HepG2 (cell line): ENCODE data around the gene CLEC2D. TPM values are rescaled to one million over a fixed set of nuclear protein-coding genes. Genes with fewer than 3 reads are reported as not detected.

ENCODE experiments used
- ATAC-seq: fragments of 200-7000 bp; cut with Tn5 transposase; 3 replicates; pipeline ENCODE4 v1.9.1; 2020; ENCODE audit warnings: mild to moderate bottlenecking, moderate library complexity
- BruUV-seq: library from RNA; stranded (reverse); fragments of 400-500 nt; replicated peaks from 2 replicates; lab custom pipeline; 2021; lab: Mats Ljungman, UMichigan
- CTCF ChIA-PET: fragments of 300-600 bp; formaldehyde crosslinking; extraction: SDS; loops from one replicate; lab custom pipeline; 2021; ENCODE audit warnings: low total read pairs, inconsistent platforms, low intra/inter-chr PET ratio; lab: Yijun Ruan, JAX
- POLR2A ChIA-PET: fragments of 350-600 bp; sonication (Branson Sonifier 250); formaldehyde crosslinking; loops from one replicate; lab custom pipeline; 2020; ENCODE audit warnings: antibody characterized with exemption, inconsistent platforms; lab: Yijun Ruan, JAX
- DNase-seq: peaks from one replicate; pipeline ENCODE4 v3.0.0-alpha.2; 2015; ENCODE audit warnings: low spot score
- FAIRE-seq: peaks from 3 replicates; lab custom pipeline; 2011; peaks lifted over from hg19 to GRCh38; lab: Jason Lieb, UNC
- H2AFZ ChIP-seq: one replicate; pipeline ENCODE4 v1.6.1; 2011; ENCODE audit warnings: low read length, inconsistent platforms
- H3K27ac ChIP-seq: fragments of 300-600 bp; 3 replicates; pipeline ENCODE4 v1.8.0; 2011; ENCODE audit warnings: mixed run types, mild to moderate bottlenecking, mixed read lengths, low read length, inconsistent platforms; ENCODE audit not compliant: insufficient read depth; ENCODE audit errors: extremely low read length
- H3K27me3 ChIP-seq, 2 experiments: fragments of 200-600 bp in 1 of 2; 2 replicates in 1 of 2; 3 replicates in 1 of 2; pipeline versions ENCODE4 v1.6.0 to v1.8.0; 2011; ENCODE audit warnings: low read length in 2 of 2, mild to moderate bottlenecking in 2 of 2, moderate library complexity in 2 of 2, inconsistent platforms in 1 of 2; ENCODE audit not compliant: insufficient read depth in 2 of 2, control insufficient read depth in 1 of 2
- H3K36me3 ChIP-seq, 2 experiments: fragments of 200-600 bp in 1 of 2; replicated peaks in 1 of 2; 2 replicates in 1 of 2; 3 replicates in 1 of 2; pipeline versions ENCODE4 v1.5.1 to v1.8.0; 2011; ENCODE audit warnings: low read length in 2 of 2, inconsistent platforms in 1 of 2; ENCODE audit not compliant: insufficient read depth in 2 of 2, control insufficient read depth in 1 of 2
- H3K4me1 ChIP-seq: 2 replicates; pipeline ENCODE4 v1.5.1; 2012; ENCODE audit warnings: low read length, inconsistent platforms; ENCODE audit not compliant: insufficient read depth
- H3K4me2 ChIP-seq: 2 replicates; pipeline ENCODE4 v1.6.0; 2011; ENCODE audit warnings: low read depth, low read length, inconsistent platforms
- H3K4me3 ChIP-seq, 3 experiments: fragments of 200-600 bp in 1 of 3; sonication (generic), shearing (Covaris generic) in 1 of 3; replicated peaks in 1 of 3; 2 replicates each; pipeline ENCODE4 v1.5.1; 2011 to 2016; ENCODE audit warnings: low read length in 3 of 3, inconsistent platforms in 2 of 3, low read depth in 2 of 3, mild to moderate bottlenecking in 2 of 3, control low read depth in 1 of 3, mixed read lengths in 1 of 3; ENCODE audit not compliant: insufficient read depth in 1 of 3
- H3K79me2 ChIP-seq: one replicate; pipeline ENCODE4 v1.6.1; 2011; ENCODE audit warnings: low read length, inconsistent platforms; ENCODE audit not compliant: insufficient read depth
- H3K9ac ChIP-seq: 2 replicates; pipeline ENCODE4 v1.6.0; 2011; ENCODE audit warnings: mild to moderate bottlenecking, low read depth, low read length, inconsistent platforms; ENCODE audit not compliant: insufficient read depth
- H3K9me3 ChIP-seq: 2 replicates; pipeline ENCODE4 v1.5.1; 2012; ENCODE audit warnings: mild to moderate bottlenecking, low read length
- H4K20me1 ChIP-seq: 2 replicates; pipeline ENCODE4 v1.6.0; 2011; ENCODE audit warnings: inconsistent platforms, mild to moderate bottlenecking, low read length, moderate library complexity; ENCODE audit not compliant: insufficient read depth
- CEBPB ChIP-seq: IDR thresholded peaks from 2 replicates; pipeline ENCODE4 v1.6.1; 2011; ENCODE audit warnings: low read depth, low read length, improper control_type of control experiment, borderline replicate concordance
- FOXK1 ChIP-seq: sonication (generic); formaldehyde crosslinking; IDR thresholded peaks from 2 replicates; pipeline ENCODE4 v1.4.0; 2020; ENCODE audit warnings: low read depth, missing genetic modification reagents, borderline replicate concordance
- FOXO1 ChIP-seq: sonication (generic); formaldehyde crosslinking; IDR thresholded peaks from 2 replicates; pipeline ENCODE4 v1.4.0; 2020; ENCODE audit warnings: missing genetic modification reagents
- GPBP1L1 ChIP-seq: sonication (generic); formaldehyde crosslinking; IDR thresholded peaks from 2 replicates; pipeline ENCODE4 v1.5.0; 2020; ENCODE audit warnings: mild to moderate bottlenecking, missing genetic modification reagents
- JUND ChIP-seq: sonication (generic); formaldehyde crosslinking; IDR thresholded peaks from 2 replicates; pipeline ENCODE4 v1.8.0; 2022; ENCODE audit warnings: mild to moderate bottlenecking, missing genetic modification reagents
- KLF6 ChIP-seq: IDR thresholded peaks from 2 replicates; pipeline ENCODE4 v1.8.0; 2016; ENCODE audit warnings: missing biosample characterization, missing genetic modification reagents
- MAF1 ChIP-seq: sonication (generic); formaldehyde crosslinking; IDR thresholded peaks from 2 replicates; pipeline ENCODE4 v1.5.0; 2020; ENCODE audit warnings: missing genetic modification reagents, borderline replicate concordance
- MYC ChIP-seq: sonication (generic); formaldehyde crosslinking; IDR thresholded peaks from 2 replicates; pipeline ENCODE4 v1.9.0; 2021; ENCODE audit warnings: missing genetic modification reagents, borderline replicate concordance
- NFIB ChIP-seq: sonication (generic); formaldehyde crosslinking; IDR thresholded peaks from 2 replicates; pipeline ENCODE4 v1.9.0; 2021; ENCODE audit warnings: missing genetic modification reagents, mild to moderate bottlenecking, borderline replicate concordance
- RFX3 ChIP-seq: IDR thresholded peaks from 2 replicates; pipeline ENCODE4 v1.6.1; 2016; ENCODE audit warnings: missing biosample characterization, missing genetic modification reagents
- RXRA ChIP-seq: sonication (generic); formaldehyde crosslinking; IDR thresholded peaks from 2 replicates; pipeline ENCODE4 v1.5.1; 2020; ENCODE audit warnings: missing genetic modification reagents
- SIX1 ChIP-seq: sonication (generic); formaldehyde crosslinking; IDR thresholded peaks from 2 replicates; pipeline ENCODE4 v1.4.0; 2020; ENCODE audit warnings: missing genetic modification reagents, borderline replicate concordance
- SP2 ChIP-seq: sonication (generic); formaldehyde crosslinking; IDR thresholded peaks from 2 replicates; pipeline ENCODE4 v1.5.1; 2020; ENCODE audit warnings: mild to moderate bottlenecking, missing genetic modification reagents
- TOPORS ChIP-seq: sonication (generic); formaldehyde crosslinking; IDR thresholded peaks from 2 replicates; pipeline ENCODE4 v1.8.0; 2023; ENCODE audit warnings: mild to moderate bottlenecking, missing genetic modification reagents
- ZNF367 ChIP-seq: sonication (generic); formaldehyde crosslinking; IDR thresholded peaks from 2 replicates; pipeline ENCODE4 v1.4.0; 2020; ENCODE audit warnings: missing genetic modification reagents, borderline replicate concordance
- ZNF549 ChIP-seq: sonication (generic); formaldehyde crosslinking; IDR thresholded peaks from 2 replicates; pipeline ENCODE4 v1.5.0; 2020; ENCODE audit warnings: missing genetic modification reagents
- ZNF577 ChIP-seq: sonication (generic); formaldehyde crosslinking; IDR thresholded peaks from 2 replicates; pipeline ENCODE4 v1.4.0; 2020; ENCODE audit warnings: mild to moderate bottlenecking, low read depth, missing genetic modification reagents, borderline replicate concordance
- ZNF704 ChIP-seq: sonication (generic); formaldehyde crosslinking; IDR thresholded peaks from 2 replicates; pipeline ENCODE4 v1.8.1; 2023; ENCODE audit warnings: mild to moderate bottlenecking, inconsistent platforms, moderate library complexity, missing genetic modification reagents, borderline replicate concordance
- WGBS: methylation state at CpG from one replicate; pipeline ENCODE4 v1.1.6; 2017; ENCODE audit warnings: low lambda C conversion rate; 5-methylcytosine and 5-hydroxymethylcytosine counted together
- in situ Hi-C: cut with HindIII; loops from 2 replicates; pipeline ENCODE4 v1.10.0; 2017; ENCODE audit warnings: low pct_unique_long_range_greater_than_20kb; ENCODE audit not compliant: extremely low pct_ligation_motif_present
- intact Hi-C: fragments of 100-400 bp; cut with micrococcal nuclease; formaldehyde crosslinking; loops from one replicate; pipeline ENCODE4 v1.10.0; 2022; ENCODE audit not compliant: unreplicated experiment
- polyA plus RNA-seq, 8 experiments: library from polyadenylated mRNA; depleted of rRNA in 3 of 8; stranded (reverse) in 7 of 8; unstranded in 1 of 8; fragments of >200 nt; fragmentation: Illumina TruSeq in 4 of 8; extraction: Trizol in 4 of 8; gene quantifications; 2 replicates each; pipeline versions ENCODE4 v1.2.1 to v1.2.3, GENCODE V29; 2011 to 2016; ENCODE audit warnings: low read depth in 4 of 8, missing spikeins in 1 of 8, mixed read lengths in 1 of 8; ENCODE audit not compliant: insufficient read depth in 1 of 8
- total RNA-seq, 5 experiments: library from RNA; depleted of rRNA; stranded (reverse); fragments of >200 nt; fragmentation: Illumina TruSeq; extraction: Trizol; gene quantifications; 2 replicates each; pipeline ENCODE4 v1.2.3, GENCODE V29; 2016; ENCODE audit warnings: low read depth in 1 of 5

Gene CLEC2D
- total and polyA plus RNA-seq, 2 of the 13 experiments (the other 11 are each of a cell fraction or from before 2014, with no cell fraction given) = 2.5 to 8.6 TPM

GRCh38 chr12:9725213-9725870 is 55.8 kb downstream of the CLEC2D start:
- in situ Hi-C loops = no loop called here
- POLR2A ChIA-PET = no interaction called here
- BruUV-seq = no TSS peak
- H3K79me2 ChIP-seq = no peaks in the 10 kb centered on the region
- FAIRE-seq (no peak), DNase-seq (no peak), ATAC-seq (no peak)
- H3K4me1 ChIP-seq = peaks cover 13% of the 10 kb centered on the region
- no peak overlapping the region for H3K27ac ChIP-seq
- no peak overlapping the region for H3K4me3 ChIP-seq
- no peak overlapping the region for H2AFZ ChIP-seq
- TF ChIP-seq KLF6 (CRISPR knock-in tag) (no peak), NFIB (no peak), RXRA (CRISPR knock-in tag) (no peak), FOXO1 (CRISPR knock-in tag) (no peak), ZNF367 (CRISPR knock-in tag) (no peak), FOXK1 (CRISPR knock-in tag) (no peak), CEBPB (0 out of 2 replicates have a peak, but pooled peaks have one; percentile 12), SIX1 (CRISPR knock-in tag) (no peak)
- CTCF ChIA-PET = no interaction called here
- H3K4me2 ChIP-seq = no peak overlapping the region
- no peaks in the 10 kb centered on the region for H3K36me3 ChIP-seq
- 26% methylated on average over 2 of the region's 2 CpGs for WGBS
- H3K9me3 ChIP-seq = no peaks in the 10 kb centered on the region
- H3K9ac ChIP-seq = no peak overlapping the region
- intact Hi-C loops = no loop called here
- H4K20me1 ChIP-seq = no peaks in the 10 kb centered on the region
- H3K27me3 ChIP-seq = no peaks in the 10 kb centered on the region

DNA sequence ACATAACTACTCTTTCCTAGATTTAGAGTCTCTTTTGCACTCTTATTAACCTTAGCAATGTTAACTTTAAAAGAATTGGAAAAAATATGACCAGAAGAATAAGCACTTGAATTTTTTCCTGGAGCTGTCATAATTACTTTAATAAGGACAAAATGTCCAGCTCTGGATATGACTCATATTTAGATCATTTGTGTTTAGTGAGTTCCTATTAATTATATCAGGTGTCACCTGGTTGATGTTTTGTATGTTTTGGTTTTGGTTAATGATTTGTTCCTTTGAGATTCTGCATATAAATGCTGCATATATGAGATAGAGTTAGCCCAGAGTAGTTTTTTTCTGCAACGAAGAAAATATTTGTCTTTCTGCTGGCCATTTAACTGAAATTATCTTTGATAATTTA is 58.3 kb downstream of the CLEC2D start:
- ChIA-PET CTCF (no interaction called here), POLR2A (no interaction called here)
- Histone ChIP-seq H3K36me3 (no peaks in the 10 kb centered on the region), H3K4me1 (no peaks in the 10 kb centered on the region), H3K79me2 (no peaks in the 10 kb centered on the region), H3K27ac (no peak overlapping the region), H3K4me3 (no peak overlapping the region), H2AFZ (no peak overlapping the region), H3K9me3 (no peaks in the 10 kb centered on the region), H4K20me1 (no peaks in the 10 kb centered on the region), H3K4me2 (no peak overlapping the region), H3K27me3 (0 out of 5 replicates have a peak, but pooled peaks cover 0 to under 1% of the 10 kb centered on the region in 2 experiments), H3K9ac (no peak overlapping the region)
- ATAC-seq = no peak
- BruUV-seq = no TSS peak
- in situ Hi-C loops (no loop called here), intact Hi-C loops (no loop called here)
- no peak for FAIRE-seq
- no peak for DNase-seq
- 2% methylated on average over 1 of the region's 1 CpG for WGBS
- no peak for TF ChIP-seq ZNF577 (CRISPR knock-in tag)
- TF ChIP-seq TOPORS = no peak
- no peak for TF ChIP-seq RFX3
- TF ChIP-seq ZNF549 (CRISPR knock-in tag) = no peak
- no peak for TF ChIP-seq MAF1 (CRISPR knock-in tag)
- no peak for TF ChIP-seq GPBP1L1 (CRISPR knock-in tag)
- TF ChIP-seq SP2 (CRISPR knock-in tag) = no peak
- TF ChIP-seq ZNF704 (CRISPR knock-in tag) = no peak
- TF ChIP-seq JUND (CRISPR knock-in tag) = no peak
- TF ChIP-seq MYC (CRISPR knock-in tag) = no peak
